Activated CD8-positive, alpha-beta memory T cell treated with anti-CD3 and anti-CD28 coated beads for 4 hours (primary cell): ENCODE results near the gene MPPED2.

Source experiments
- DNase-seq, 2 donors: peaks; one replicate each; pipeline ENCODE4 v3.0.0-alpha.2; 2020; ENCODE audit warnings: low read depth in 2 of 2

The MPPED2 gene

GRCh38 chr11:30452114-30452513, 134.0 kb downstream of the MPPED2 start:
- DNase-seq = no peak

- no peak for DNase-seq
These were observed 134.5 kb downstream of the MPPED2 start for GRCh38 chr11:30451626-30452025.

GRCh38 chr11:30451167-30451566, 135.0 kb downstream of the MPPED2 start:
- no peak for DNase-seq

GRCh38 chr11:30447058-30447640, 139.0 kb downstream of the MPPED2 start:
- DNase-seq = no peak

GRCh38 chr11:30446520-30446919, 139.6 kb downstream of the MPPED2 start:
- DNase-seq = no peak

GRCh38 chr11:30445056-30445455, 141.1 kb downstream of the MPPED2 start:
- DNase-seq = no peak

- no peak for DNase-seq
These were observed 145.6 kb downstream of the MPPED2 start for GRCh38 chr11:30440510-30440909.

GRCh38 chr11:30436801-30437200, 149.4 kb downstream of the MPPED2 start:
- DNase-seq = no peak

GRCh38 chr11:30435488-30435887, 150.7 kb downstream of the MPPED2 start:
- no peak for DNase-seq

- no peak for DNase-seq
These were observed 151.3 kb downstream of the MPPED2 start for GRCh38 chr11:30434901-30435300.

GRCh38 chr11:30433831-30434230, 152.3 kb downstream of the MPPED2 start:
- DNase-seq = no peak

GRCh38 chr11:30432716-30433115, 153.4 kb downstream of the MPPED2 start:
- no peak for DNase-seq

- no peak for DNase-seq
These were observed 154.0 kb downstream of the MPPED2 start for GRCh38 chr11:30432178-30432577.

- DNase-seq = no peak
These were observed 154.9 kb downstream of the MPPED2 start for GRCh38 chr11:30431127-30431814.

- DNase-seq = no peak
These were observed 156.6 kb downstream of the MPPED2 start for GRCh38 chr11:30429550-30429949.

- DNase-seq = no peak
These were observed 159.4 kb downstream of the MPPED2 start for GRCh38 chr11:30426781-30427180.

- DNase-seq = no peak
These were observed 161.3 kb downstream of the MPPED2 start for GRCh38 chr11:30424844-30425243.

- DNase-seq = no peak
These were observed 161.8 kb downstream of the MPPED2 start for GRCh38 chr11:30424321-30424720.

- DNase-seq = no peak
These were observed 162.3 kb downstream of the MPPED2 start for GRCh38 chr11:30423886-30424285.

GRCh38 chr11:30423279-30423648, 162.9 kb downstream of the MPPED2 start:
- no peak for DNase-seq

- no peak for DNase-seq
These were observed 163.5 kb downstream of the MPPED2 start for GRCh38 chr11:30422447-30423278.

GRCh38 chr11:30420233-30420787, 165.8 kb downstream of the MPPED2 start:
- no peak for DNase-seq

GRCh38 chr11:30414806-30415205, 171.3 kb downstream of the MPPED2 start:
- no peak for DNase-seq
